Adrenal gland (tissue), 12 donors: Measurements from ENCODE around the gene RAD54L. TPM values are rescaled to one million over a fixed set of nuclear protein-coding genes. Genes with fewer than 3 reads are reported as not detected.

ENCODE experiments used
- polyA plus RNA-seq, 3 donors: library from polyadenylated mRNA; stranded (reverse); fragments of 200-250 nt in 2 of 3; fragments of 350-450 nt in 1 of 3; fragmentation: Illumina TruSeq in 1 of 3; extraction: RNeasy Lipid Tissue Mini Kit (QIAGEN cat#74804) in 1 of 3; gene quantifications; one replicate each; pipeline ENCODE4 v1.2.3, GENCODE V29; 2013 to 2014
- total RNA-seq, 9 donors: library from RNA; depleted of rRNA in 4 of 9; stranded (reverse); fragments of >200 nt in 4 of 9; fragments of 120-200 nt in 1 of 9; fragmentation: NEBNext Ultra II Directional in 1 of 9; extraction: Animal tissue kit (Norgen Biotek cat#: 25700) in 1 of 9; gene quantifications; one replicate each; pipeline versions ENCODE4 v1.1.0 to v1.2.4, GENCODE V29; 2013 to 2023
- donor health status: healthy with polysubstance abuse.
- donor health status: Bipolar disorder and iron deficiency.
- donor health status: DM: yes; HTN: yes; CAD: no.
- donor health status: DM: no; HTN: no; CAD: no.
- donor health status: DM: no; HTN: no; CAD: no.
- donor health status: DM: yes; HTN: yes; CAD: no.

Gene RAD54L
- total and polyA plus RNA-seq, 12 donors = 0.49 to 3.5 (median 1.3) TPM; not detected in 2

Other genes with a start within 250 kb of the RAD54L start
- 10 to 100 TPM in 8 of 9 donors, 1 to 10 TPM in 1; 6.5 to 47.3 (median 21.5) TPM for gene PIK3R3, start 115.1 kb upstream of the RAD54L start, total RNA-seq
- 10 to 100 TPM; 11.1 to 25.4 (median 16.7) TPM for gene PIK3R3, start 115.1 kb upstream of the RAD54L start, polyA plus RNA-seq
- 10 to 100 TPM in 5 of 9 donors, 1 to 10 TPM in 3, under 1 TPM in 1; 0.39 to 44.6 (median 10.4) TPM for gene TSPAN1, start 72.7 kb upstream of the RAD54L start, total RNA-seq
- gene TSPAN1, start 72.7 kb upstream of the RAD54L start, polyA plus RNA-seq = 1 to 10 TPM; 4.7 to 8.2 (median 6.5) TPM
- gene P3R3URF, start 71.3 kb upstream of the RAD54L start, total RNA-seq = not detected
- not detected for gene P3R3URF, start 71.3 kb upstream of the RAD54L start, polyA plus RNA-seq
- gene POMGNT1, start 49.3 kb upstream of the RAD54L start, total RNA-seq = 100 to 1,000 TPM in 3 of 9 donors, 10 to 100 TPM in 6; 44.6 to 132 (median 84.2) TPM
- gene POMGNT1, start 49.3 kb upstream of the RAD54L start, polyA plus RNA-seq = 100 to 1,000 TPM in 2 of 3 donors, 10 to 100 TPM in 1; 73.0 to 149 (median 101) TPM
- gene LURAP1, start 44.4 kb upstream of the RAD54L start, total RNA-seq = 10 to 100 TPM in 1 of 9 donors, 1 to 10 TPM in 8; 4.4 to 10.0 (median 8.9) TPM
- gene LURAP1, start 44.4 kb upstream of the RAD54L start, polyA plus RNA-seq = 1 to 10 TPM; 3.3 to 7.4 (median 5.0) TPM
- gene LRRC41, start 55.9 kb downstream of the RAD54L start, total RNA-seq = 10 to 100 TPM; 64.5 to 95.8 (median 70.1) TPM
- gene LRRC41, start 55.9 kb downstream of the RAD54L start, polyA plus RNA-seq = 10 to 100 TPM; 38.5 to 43.2 (median 41.5) TPM
- gene UQCRH, start 55.9 kb downstream of the RAD54L start, total RNA-seq = 100 to 1,000 TPM; 118 to 317 (median 169) TPM
- gene UQCRH, start 55.9 kb downstream of the RAD54L start, polyA plus RNA-seq = 100 to 1,000 TPM; 174 to 256 (median 245) TPM
- 10 to 100 TPM; 26.0 to 46.1 (median 40.3) TPM for gene NSUN4, start 93.0 kb downstream of the RAD54L start, total RNA-seq
- 10 to 100 TPM; 13.8 to 37.6 (median 17.0) TPM for gene NSUN4, start 93.0 kb downstream of the RAD54L start, polyA plus RNA-seq
- 10 to 100 TPM; 14.7 to 53.8 (median 38.6) TPM for gene FAAH, start 146.6 kb downstream of the RAD54L start, total RNA-seq
- 100 to 1,000 TPM in 1 of 3 donors, 10 to 100 TPM in 2; 12.0 to 162 (median 89.0) TPM for gene FAAH, start 146.6 kb downstream of the RAD54L start, polyA plus RNA-seq
- under 1 TPM in 2 of 9 donors, not detected in 7; 0.07 to 0.14 TPM for gene DMBX1, start 242.1 kb downstream of the RAD54L start, total RNA-seq
- gene DMBX1, start 242.1 kb downstream of the RAD54L start, polyA plus RNA-seq = under 1 TPM in 1 of 3 donors, not detected in 2; 0.16 TPM